ENCODE measurements around the gene EFCAB7. TPM values are rescaled to one million over a fixed set of nuclear protein-coding genes. Genes with fewer than 3 reads are reported as not detected.

The EFCAB7 gene
- total and polyA plus RNA-seq, 2 of the 13 experiments (the other 11 are each of a cell fraction or from before 2014, with no cell fraction given) = 1.7 to 5.4 TPM

- TF ChIP-seq, protein P1, sequence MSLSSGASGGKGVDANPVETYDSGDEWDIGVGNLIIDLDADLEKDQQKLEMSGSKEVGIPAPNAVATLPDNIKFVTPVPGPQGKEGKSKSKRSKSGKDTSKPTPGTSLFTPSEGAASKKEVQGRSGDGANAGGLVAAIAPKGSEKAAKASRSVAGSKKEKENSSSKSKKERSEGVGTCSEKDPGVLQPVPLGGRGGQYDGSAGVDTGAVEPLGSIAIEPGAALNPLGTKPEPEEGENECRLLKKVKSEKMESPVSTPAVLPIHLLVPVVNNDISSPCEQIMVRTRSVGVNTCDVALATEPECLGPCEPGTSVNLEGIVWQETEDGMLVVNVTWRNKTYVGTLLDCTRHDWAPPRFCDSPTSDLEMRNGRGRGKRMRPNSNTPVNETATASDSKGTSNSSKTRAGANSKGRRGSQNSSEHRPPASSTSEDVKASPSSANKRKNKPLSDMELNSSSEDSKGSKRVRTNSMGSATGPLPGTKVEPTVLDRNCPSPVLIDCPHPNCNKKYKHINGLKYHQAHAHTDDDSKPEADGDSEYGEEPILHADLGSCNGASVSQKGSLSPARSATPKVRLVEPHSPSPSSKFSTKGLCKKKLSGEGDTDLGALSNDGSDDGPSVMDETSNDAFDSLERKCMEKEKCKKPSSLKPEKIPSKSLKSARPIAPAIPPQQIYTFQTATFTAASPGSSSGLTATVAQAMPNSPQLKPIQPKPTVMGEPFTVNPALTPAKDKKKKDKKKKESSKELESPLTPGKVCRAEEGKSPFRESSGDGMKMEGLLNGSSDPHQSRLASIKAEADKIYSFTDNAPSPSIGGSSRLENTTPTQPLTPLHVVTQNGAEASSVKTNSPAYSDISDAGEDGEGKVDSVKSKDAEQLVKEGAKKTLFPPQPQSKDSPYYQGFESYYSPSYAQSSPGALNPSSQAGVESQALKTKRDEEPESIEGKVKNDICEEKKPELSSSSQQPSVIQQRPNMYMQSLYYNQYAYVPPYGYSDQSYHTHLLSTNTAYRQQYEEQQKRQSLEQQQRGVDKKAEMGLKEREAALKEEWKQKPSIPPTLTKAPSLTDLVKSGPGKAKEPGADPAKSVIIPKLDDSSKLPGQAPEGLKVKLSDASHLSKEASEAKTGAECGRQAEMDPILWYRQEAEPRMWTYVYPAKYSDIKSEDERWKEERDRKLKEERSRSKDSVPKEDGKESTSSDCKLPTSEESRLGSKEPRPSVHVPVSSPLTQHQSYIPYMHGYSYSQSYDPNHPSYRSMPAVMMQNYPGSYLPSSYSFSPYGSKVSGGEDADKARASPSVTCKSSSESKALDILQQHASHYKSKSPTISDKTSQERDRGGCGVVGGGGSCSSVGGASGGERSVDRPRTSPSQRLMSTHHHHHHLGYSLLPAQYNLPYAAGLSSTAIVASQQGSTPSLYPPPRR (CRISPR knock-in tag; IDR thresholded peaks at IDR 0.05; ENCODE audit: borderline replicate concordance) = peak; percentile 59; the same call in 1 of the 2 replicates
- TF ChIP-seq ZNF362 (CRISPR knock-in tag; IDR thresholded peaks at IDR 0.05; ENCODE audit: borderline replicate concordance) = no peak
- no peak for TF ChIP-seq STAT5B (CRISPR knock-in tag; IDR thresholded peaks at IDR 0.05)
- TF ChIP-seq ZNF7 (CRISPR knock-in tag; IDR thresholded peaks at IDR 0.05) = no peak
- TF ChIP-seq BCL3 (CRISPR knock-in tag; IDR thresholded peaks at IDR 0.05) = peak; percentile 34; the same call in 1 of the 2 replicates
- TF ChIP-seq KDM1A (CRISPR knock-in tag; IDR thresholded peaks at IDR 0.05) = no peak
- no peak for TF ChIP-seq SP2 (CRISPR knock-in tag; IDR thresholded peaks at IDR 0.05)
- TF ChIP-seq HNF4A (CRISPR knock-in tag; IDR thresholded peaks at IDR 0.05) = peak; percentile 39
- TF ChIP-seq CENPX (CRISPR knock-in tag; IDR thresholded peaks at IDR 0.05) = no peak
- no peak for TF ChIP-seq ZNF850 (CRISPR knock-in tag; conservative IDR thresholded peaks at IDR 0.05)
- peak; percentile 78 for TF ChIP-seq MAZ (IDR thresholded peaks at IDR 0.05; ENCODE audit: borderline replicate concordance, low read depth, low read length)
- TF ChIP-seq MAZ (CRISPR knock-in tag; IDR thresholded peaks at IDR 0.05; ENCODE audit: low read depth) = peak; percentile 96
- TF ChIP-seq NAIF1 (CRISPR knock-in tag; IDR thresholded peaks at IDR 0.05; ENCODE audit: borderline replicate concordance) = peak; percentile 98
- TF ChIP-seq, protein P2, sequence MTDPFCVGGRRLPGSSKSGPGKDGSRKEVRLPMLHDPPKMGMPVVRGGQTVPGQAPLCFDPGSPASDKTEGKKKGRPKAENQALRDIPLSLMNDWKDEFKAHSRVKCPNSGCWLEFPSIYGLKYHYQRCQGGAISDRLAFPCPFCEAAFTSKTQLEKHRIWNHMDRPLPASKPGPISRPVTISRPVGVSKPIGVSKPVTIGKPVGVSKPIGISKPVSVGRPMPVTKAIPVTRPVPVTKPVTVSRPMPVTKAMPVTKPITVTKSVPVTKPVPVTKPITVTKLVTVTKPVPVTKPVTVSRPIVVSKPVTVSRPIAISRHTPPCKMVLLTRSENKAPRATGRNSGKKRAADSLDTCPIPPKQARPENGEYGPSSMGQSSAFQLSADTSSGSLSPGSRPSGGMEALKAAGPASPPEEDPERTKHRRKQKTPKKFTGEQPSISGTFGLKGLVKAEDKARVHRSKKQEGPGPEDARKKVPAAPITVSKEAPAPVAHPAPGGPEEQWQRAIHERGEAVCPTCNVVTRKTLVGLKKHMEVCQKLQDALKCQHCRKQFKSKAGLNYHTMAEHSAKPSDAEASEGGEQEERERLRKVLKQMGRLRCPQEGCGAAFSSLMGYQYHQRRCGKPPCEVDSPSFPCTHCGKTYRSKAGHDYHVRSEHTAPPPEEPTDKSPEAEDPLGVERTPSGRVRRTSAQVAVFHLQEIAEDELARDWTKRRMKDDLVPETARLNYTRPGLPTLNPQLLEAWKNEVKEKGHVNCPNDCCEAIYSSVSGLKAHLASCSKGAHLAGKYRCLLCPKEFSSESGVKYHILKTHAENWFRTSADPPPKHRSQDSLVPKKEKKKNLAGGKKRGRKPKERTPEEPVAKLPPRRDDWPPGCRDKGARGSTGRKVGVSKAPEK (CRISPR knock-in tag; IDR thresholded peaks at IDR 0.05; ENCODE audit: borderline replicate concordance) = 0 out of 2 replicates have a peak, but pooled peaks have one; percentile 19
- TF ChIP-seq ZNF282 (IDR thresholded peaks at IDR 0.05; ENCODE audit: partially characterized antibody) = no peak
- TF ChIP-seq ZNF563 (CRISPR knock-in tag; IDR thresholded peaks at IDR 0.05) = peak; percentile 55; the same call in 1 of the 2 replicates
- TF ChIP-seq ELF3 (CRISPR knock-in tag; IDR thresholded peaks at IDR 0.05) = peak; percentile 85
- no peak for TF ChIP-seq IKZF4 (CRISPR knock-in tag; IDR thresholded peaks at IDR 0.05; ENCODE audit: borderline replicate concordance, low read depth, not compliant biosample characterization)
Measured at GRCh38 chr1:63522891-63523728, at the start of gene EFCAB7, which contains the start of gene ITGB3BP (continued).
